AML-193 (cell line): ENCODE measurements around the gene ZNF385A.
A peak's percentile ranks its signal among the peaks of the same experiment; 100 is the strongest.
"Not testable (repeated sequence)": the region's sequence is repeated elsewhere in the genome, so short reads cannot be mapped to it uniquely, and the experiment has no call there.

Source experiments
- DNase-seq, 2 experiments: peaks; one replicate each; lab custom pipeline; 2025; lab: John Stamatoyannopoulos, UW

Gene ZNF385A

DNA sequence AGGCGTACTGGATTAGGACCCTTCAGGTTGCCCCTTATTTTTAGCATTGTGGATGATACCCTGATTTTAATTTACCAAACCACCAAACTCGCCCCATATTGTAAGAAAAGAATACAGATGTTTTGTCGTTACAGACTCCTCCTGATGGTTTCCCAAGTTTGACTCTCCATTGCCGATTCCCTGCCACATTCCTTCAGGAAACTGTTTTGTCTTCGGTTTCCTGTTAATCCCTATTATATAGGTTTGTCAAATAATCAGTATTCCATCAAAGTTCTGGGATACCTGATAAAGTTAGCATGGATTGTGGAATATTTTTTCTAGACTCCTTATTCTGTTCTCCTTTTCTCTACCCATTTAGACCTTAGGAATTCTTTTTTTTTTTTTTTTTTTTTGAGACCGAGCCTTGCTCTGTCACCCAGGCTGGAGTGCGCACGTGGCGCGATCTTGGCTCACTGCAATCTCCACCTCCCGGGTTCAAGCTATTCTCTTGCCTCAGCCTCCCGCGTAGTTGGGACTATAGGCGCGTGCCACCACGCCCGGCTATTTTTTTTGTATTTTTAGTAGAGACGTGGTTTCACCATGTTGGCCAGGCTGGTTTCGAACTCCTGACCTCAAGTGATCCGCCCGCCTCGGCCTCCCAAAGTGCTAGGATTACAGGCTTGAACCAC lies 59.0 kb downstream of the ZNF385A start:
- DNase-seq = not testable (repeated sequence)

DNA sequence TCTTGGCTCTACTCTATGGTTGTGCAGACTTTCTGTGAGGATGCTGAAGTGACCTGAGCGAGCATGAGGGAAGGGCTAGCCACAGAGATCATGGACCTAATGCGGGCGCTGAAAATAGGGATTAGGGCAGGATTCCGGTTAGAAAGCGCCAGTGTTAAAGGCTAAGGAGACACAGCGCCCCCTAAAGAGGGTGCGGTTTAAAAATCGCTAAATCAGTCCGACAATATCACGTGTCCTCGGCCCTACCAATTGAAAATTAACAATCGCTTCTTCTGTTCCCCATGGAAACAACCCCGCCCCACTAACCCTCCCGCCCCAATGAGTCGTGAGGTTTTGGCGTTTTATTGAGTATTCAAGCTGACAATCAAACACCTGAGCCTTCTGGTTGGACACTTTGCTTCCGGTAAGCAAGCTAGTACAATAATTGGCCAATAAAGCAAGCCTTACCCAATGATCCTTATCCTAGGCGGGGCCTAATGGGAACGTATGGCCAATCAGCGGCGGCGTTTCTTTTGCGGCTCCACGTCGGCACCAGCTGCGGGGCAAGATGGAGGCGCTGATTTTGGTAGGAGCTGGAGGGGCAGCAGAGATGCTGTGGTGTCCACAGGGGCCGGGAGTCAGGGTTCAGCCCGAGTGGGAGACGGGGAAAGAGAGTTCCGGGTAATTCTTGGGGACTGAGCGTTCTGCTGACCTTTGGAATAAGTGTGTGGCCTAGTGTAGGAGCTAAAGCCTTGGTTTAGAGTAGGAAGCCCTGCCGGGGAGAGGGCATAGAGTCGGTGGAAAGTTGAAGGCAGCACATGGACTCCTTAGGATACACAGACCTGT lies 59.7 kb downstream of the ZNF385A start, which contains the start of gene COPZ1:
Gene COPZ1, plus strand, starts transcription at position 515 of the 825 bp plus-strand sequence. Its CDS starts 33 bp downstream, at position 548.
- peak; percentile 99 for DNase-seq

DNA sequence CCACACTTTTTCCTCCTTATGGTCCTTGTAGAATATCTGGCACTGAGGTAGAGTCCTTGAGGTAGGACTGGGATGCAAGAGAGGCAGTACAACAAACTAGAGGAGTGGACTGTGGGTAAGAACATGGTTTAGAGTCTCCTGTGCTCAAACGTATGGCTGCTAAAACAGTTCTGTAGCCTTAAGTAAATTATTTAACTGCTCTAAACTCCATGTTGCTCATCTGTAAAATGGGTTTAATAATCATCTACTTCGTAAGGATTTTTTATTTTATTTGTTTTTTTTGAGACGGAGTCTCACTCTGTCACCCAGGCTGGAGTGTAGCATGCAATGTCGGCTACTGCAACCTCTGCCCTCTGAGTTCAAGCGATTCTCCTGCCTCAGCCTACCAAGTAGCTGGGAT lies 63.2 kb downstream of the ZNF385A start:
- DNase-seq = no peak
